ENCODE results near the gene ZNF74.
"Not testable (repeated sequence)": the region's sequence is repeated elsewhere in the genome, so short reads cannot be mapped to it uniquely, and the experiment has no call there.

The ZNF74 gene

DNA sequence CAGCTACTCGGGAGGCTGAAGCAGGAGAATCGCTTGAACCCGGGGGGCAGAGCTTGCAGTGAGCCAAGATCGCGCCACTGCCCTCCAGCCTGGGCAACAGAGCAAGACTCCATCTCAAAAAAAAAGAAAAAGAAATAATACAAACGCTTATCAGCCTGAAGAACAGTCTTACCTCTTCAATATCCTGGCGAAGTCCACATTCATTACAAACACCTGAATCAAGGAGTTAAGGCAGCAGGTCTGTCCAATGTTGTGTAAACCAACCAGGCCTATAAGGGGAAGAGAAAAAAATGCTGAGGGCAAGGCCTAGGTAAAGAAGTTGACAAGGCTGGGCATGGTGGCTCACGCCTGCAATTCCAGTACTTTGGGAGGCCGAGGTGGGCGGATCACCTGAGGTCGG, 17.0 kb upstream of the ZNF74 start:
- not testable (repeated sequence) for H3K9me3 ChIP-seq (replicated peaks in 1 of 2; ENCODE audit: control insufficient read depth in 2 of 2, insufficient read depth in 1 of 2, low read depth in 1 of 2, low read length in 2 of 2); H3K27ac ChIP-seq (replicated peaks; ENCODE audit: low read length); H2BK5ac ChIP-seq (ENCODE audit: low read length); H3K4me2 ChIP-seq (ENCODE audit: insufficient read depth, low read length, poor library complexity, severe bottlenecking); DNase-seq (ENCODE audit: low spot score); H3K9ac ChIP-seq (ENCODE audit: low read depth, low read length, poor library complexity); H2BK120ac ChIP-seq (ENCODE audit: low read depth, low read length); H3K18ac ChIP-seq (ENCODE audit: low read length); H3K79me1 ChIP-seq (ENCODE audit: low read depth, low read length); H2BK12ac ChIP-seq (ENCODE audit: low read length); H3K14ac ChIP-seq (ENCODE audit: low read length); H3K4me3 ChIP-seq (ENCODE audit: low read length in 2 of 2); H3K4ac ChIP-seq (ENCODE audit: low read length); H2AK5ac ChIP-seq (ENCODE audit: low read depth, low read length); H4K8ac ChIP-seq (ENCODE audit: low read depth, low read length); H2BK15ac ChIP-seq (ENCODE audit: low read length); H3K27me3 ChIP-seq (ENCODE audit: control insufficient read depth in 3 of 3, insufficient read depth in 3 of 3, low read depth in 1 of 3, low read length in 3 of 3); H4K91ac ChIP-seq (ENCODE audit: low read depth, low read length, poor library complexity); H3K36me3 ChIP-seq (replicated peaks in 1 of 2; ENCODE audit: control insufficient read depth in 2 of 2, insufficient read depth in 2 of 2, low read length in 2 of 2); H3K4me1 ChIP-seq (ENCODE audit: control insufficient read depth in 2 of 2, insufficient read depth in 1 of 2, low read depth in 1 of 2, low read length in 2 of 2); H3K23ac ChIP-seq (ENCODE audit: low read depth, low read length, poor library complexity); H2AFZ ChIP-seq (ENCODE audit: low read length)
- WGBS, 2 donors (ENCODE audit: extremely low coverage in 2 of 2, insufficient read length in 2 of 2, insufficient replicate concordance in 1 of 2): no CpG with 5 or more reads among the region's 11 CpGs

DNA sequence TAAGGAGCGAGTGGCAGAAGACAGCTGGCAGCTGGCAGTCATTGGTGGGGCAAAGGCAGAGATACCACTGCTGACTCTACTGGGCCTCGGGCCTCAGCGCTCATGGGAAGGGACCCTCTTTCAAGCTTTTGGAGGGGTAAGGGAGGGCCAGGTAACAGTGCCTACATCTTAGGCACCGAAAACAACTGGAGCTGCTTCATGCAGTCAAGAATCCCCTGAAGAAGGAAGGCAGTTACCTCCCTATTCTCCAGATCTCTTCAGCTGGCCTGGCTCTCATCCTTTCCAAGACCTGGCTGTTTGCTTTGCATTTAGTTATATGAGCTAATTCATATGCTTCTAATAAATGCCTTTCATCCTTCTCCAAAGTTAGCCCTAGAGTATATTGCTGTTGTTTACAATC, 15.8 kb upstream of the ZNF74 start:
- no peak overlapping the region for H3K27ac ChIP-seq (replicated peaks; ENCODE audit: low read length)
- no peak overlapping the region for H2BK5ac ChIP-seq (ENCODE audit: low read length)
- H2BK12ac ChIP-seq (ENCODE audit: low read length): no peak overlapping the region
- DNase-seq (ENCODE audit: low spot score): no peak
- H3K4ac ChIP-seq (ENCODE audit: low read length): no peak overlapping the region
- no peak overlapping the region for H3K18ac ChIP-seq (ENCODE audit: low read length)
- no peaks in the 10 kb centered on the region for H3K27me3 ChIP-seq (ENCODE audit: control insufficient read depth in 3 of 3, insufficient read depth in 3 of 3, low read depth in 1 of 3, low read length in 3 of 3)
- no peak overlapping the region for H2AFZ ChIP-seq (ENCODE audit: low read length)
- no CpG with 5 or more reads among the region's 4 CpGs for WGBS, 2 donors (ENCODE audit: extremely low coverage in 2 of 2, insufficient read length in 2 of 2, insufficient replicate concordance in 1 of 2)
- no peak overlapping the region for H3K4me2 ChIP-seq (ENCODE audit: insufficient read depth, low read length, poor library complexity, severe bottlenecking)
- H3K9me3 ChIP-seq (replicated peaks in 1 of 2; ENCODE audit: control insufficient read depth in 2 of 2, insufficient read depth in 1 of 2, low read depth in 1 of 2, low read length in 2 of 2): peaks cover 0 to 2% of the 10 kb centered on the region in 2 donors
- H3K9ac ChIP-seq (ENCODE audit: low read depth, low read length, poor library complexity): no peak overlapping the region
- no peak overlapping the region for H4K8ac ChIP-seq (ENCODE audit: low read depth, low read length)
- H2BK120ac ChIP-seq (ENCODE audit: low read depth, low read length): no peak overlapping the region
- no peak overlapping the region for H3K4me3 ChIP-seq (ENCODE audit: low read length in 2 of 2)
- no peaks in the 10 kb centered on the region for H3K4me1 ChIP-seq (ENCODE audit: control insufficient read depth in 2 of 2, insufficient read depth in 1 of 2, low read depth in 1 of 2, low read length in 2 of 2)
- no peaks in the 10 kb centered on the region for H3K79me1 ChIP-seq (ENCODE audit: low read depth, low read length)
- no peak overlapping the region for H3K14ac ChIP-seq (ENCODE audit: low read length)
- H2BK15ac ChIP-seq (ENCODE audit: low read length): no peak overlapping the region
- no peaks in the 10 kb centered on the region for H3K36me3 ChIP-seq (replicated peaks in 1 of 2; ENCODE audit: control insufficient read depth in 2 of 2, insufficient read depth in 2 of 2, low read length in 2 of 2)
- H3K23ac ChIP-seq (ENCODE audit: low read depth, low read length, poor library complexity): no peak overlapping the region
- no peak overlapping the region for H2AK5ac ChIP-seq (ENCODE audit: low read depth, low read length)
- no peak overlapping the region for H4K91ac ChIP-seq (ENCODE audit: low read depth, low read length, poor library complexity)

GRCh38 chr22:20378684-20379083, 15.3 kb upstream of the ZNF74 start:
- H2AFZ ChIP-seq (ENCODE audit: low read length); H2BK15ac ChIP-seq (ENCODE audit: low read length); H3K36me3 ChIP-seq (replicated peaks in 1 of 2; ENCODE audit: control insufficient read depth in 2 of 2, insufficient read depth in 2 of 2, low read length in 2 of 2); H3K4ac ChIP-seq (ENCODE audit: low read length); H4K8ac ChIP-seq (ENCODE audit: low read depth, low read length); H2BK5ac ChIP-seq (ENCODE audit: low read length); H3K27ac ChIP-seq (replicated peaks; ENCODE audit: low read length); H3K79me1 ChIP-seq (ENCODE audit: low read depth, low read length); H3K4me3 ChIP-seq (ENCODE audit: low read length in 2 of 2); H3K14ac ChIP-seq (ENCODE audit: low read length); H3K9ac ChIP-seq (ENCODE audit: low read depth, low read length, poor library complexity); H2BK120ac ChIP-seq (ENCODE audit: low read depth, low read length); H3K4me2 ChIP-seq (ENCODE audit: insufficient read depth, low read length, poor library complexity, severe bottlenecking); H3K4me1 ChIP-seq (ENCODE audit: control insufficient read depth in 2 of 2, insufficient read depth in 1 of 2, low read depth in 1 of 2, low read length in 2 of 2); DNase-seq (ENCODE audit: low spot score); H3K18ac ChIP-seq (ENCODE audit: low read length); H3K27me3 ChIP-seq (ENCODE audit: control insufficient read depth in 3 of 3, insufficient read depth in 3 of 3, low read depth in 1 of 3, low read length in 3 of 3); H3K23ac ChIP-seq (ENCODE audit: low read depth, low read length, poor library complexity); H2BK12ac ChIP-seq (ENCODE audit: low read length); H4K91ac ChIP-seq (ENCODE audit: low read depth, low read length, poor library complexity); H3K9me3 ChIP-seq (replicated peaks in 1 of 2; ENCODE audit: control insufficient read depth in 2 of 2, insufficient read depth in 1 of 2, low read depth in 1 of 2, low read length in 2 of 2); H2AK5ac ChIP-seq (ENCODE audit: low read depth, low read length): not testable (repeated sequence)
- WGBS, 2 donors (ENCODE audit: extremely low coverage in 2 of 2, insufficient read length in 2 of 2, insufficient replicate concordance in 1 of 2): no CpG with 5 or more reads among the region's 5 CpGs

- no peaks in the 10 kb centered on the region for H3K36me3 ChIP-seq (replicated peaks in 1 of 2; ENCODE audit: control insufficient read depth in 2 of 2, insufficient read depth in 2 of 2, low read length in 2 of 2)
- no peak overlapping the region for H3K23ac ChIP-seq (ENCODE audit: low read depth, low read length, poor library complexity)
- no peak overlapping the region for H4K91ac ChIP-seq (ENCODE audit: low read depth, low read length, poor library complexity)
- DNase-seq (ENCODE audit: low spot score): no peak
- WGBS, 2 donors (ENCODE audit: extremely low coverage in 2 of 2, insufficient read length in 2 of 2, insufficient replicate concordance in 1 of 2): no CpG with 5 or more reads among the region's 1 CpG
- no peak overlapping the region for H3K9ac ChIP-seq (ENCODE audit: low read depth, low read length, poor library complexity)
- H4K8ac ChIP-seq (ENCODE audit: low read depth, low read length): no peak overlapping the region
- no peak overlapping the region for H3K4me3 ChIP-seq (ENCODE audit: low read length in 2 of 2)
- H2AFZ ChIP-seq (ENCODE audit: low read length): no peak overlapping the region
- no peak overlapping the region for H2BK120ac ChIP-seq (ENCODE audit: low read depth, low read length)
- H3K14ac ChIP-seq (ENCODE audit: low read length): no peak overlapping the region
- H3K4me1 ChIP-seq (ENCODE audit: control insufficient read depth in 2 of 2, insufficient read depth in 1 of 2, low read depth in 1 of 2, low read length in 2 of 2): no peaks in the 10 kb centered on the region
- H3K27me3 ChIP-seq (ENCODE audit: control insufficient read depth in 3 of 3, insufficient read depth in 3 of 3, low read depth in 1 of 3, low read length in 3 of 3): no peaks in the 10 kb centered on the region
- no peak overlapping the region for H3K4ac ChIP-seq (ENCODE audit: low read length)
- H2BK15ac ChIP-seq (ENCODE audit: low read length): no peak overlapping the region
- no peak overlapping the region for H3K18ac ChIP-seq (ENCODE audit: low read length)
- no peak overlapping the region for H2BK5ac ChIP-seq (ENCODE audit: low read length)
- no peaks in the 10 kb centered on the region for H3K79me1 ChIP-seq (ENCODE audit: low read depth, low read length)
- H3K4me2 ChIP-seq (ENCODE audit: insufficient read depth, low read length, poor library complexity, severe bottlenecking): no peak overlapping the region
- no peak overlapping the region for H3K27ac ChIP-seq (replicated peaks; ENCODE audit: low read length)
- H2AK5ac ChIP-seq (ENCODE audit: low read depth, low read length): no peak overlapping the region
- no peaks in the 10 kb centered on the region for H3K9me3 ChIP-seq (replicated peaks in 1 of 2; ENCODE audit: control insufficient read depth in 2 of 2, insufficient read depth in 1 of 2, low read depth in 1 of 2, low read length in 2 of 2)
- no peak overlapping the region for H2BK12ac ChIP-seq (ENCODE audit: low read length)
Measured at GRCh38 chr22:20380486-20380885, 13.5 kb upstream of the ZNF74 start.
